ENCODE results near the gene SAP30L.

The SAP30L gene

GRCh38 chr5:154460172-154460571 lies 14.4 kb downstream of the SAP30L start:
- no peak for DNase-seq (ENCODE audit: insufficient read length, low spot score)
- FAIRE-seq = no peak

- no peak for FAIRE-seq
- no peak for DNase-seq (ENCODE audit: insufficient read length, low spot score)
Observed at GRCh38 chr5:154461531-154461930, 15.7 kb downstream of the SAP30L start.

- no peak for DNase-seq (ENCODE audit: insufficient read length, low spot score)
- FAIRE-seq = no peak
Observed at GRCh38 chr5:154464438-154464837, 18.6 kb downstream of the SAP30L start.

- FAIRE-seq (no peak), DNase-seq (ENCODE audit: insufficient read length, low spot score) (no peak)
Observed at GRCh38 chr5:154465169-154465568, 19.4 kb downstream of the SAP30L start.

GRCh38 chr5:154466147-154466546 lies 20.4 kb downstream of the SAP30L start:
- no peak for DNase-seq (ENCODE audit: insufficient read length, low spot score)

GRCh38 chr5:154466671-154467070 lies 20.9 kb downstream of the SAP30L start:
- DNase-seq (ENCODE audit: insufficient read length, low spot score) (no peak), FAIRE-seq (no peak)

More at GRCh38 chr5:154466147-154466546, 20.4 kb downstream of the SAP30L start:
- no peak for FAIRE-seq

GRCh38 chr5:154467655-154468354 lies 22.0 kb downstream of the SAP30L start:
- peak; percentile 88 for DNase-seq (ENCODE audit: insufficient read length, low spot score)
- FAIRE-seq = peak; percentile 91

GRCh38 chr5:154470137-154470536 lies 24.3 kb downstream of the SAP30L start:
- DNase-seq (ENCODE audit: insufficient read length, low spot score) = no peak
- FAIRE-seq = no peak

GRCh38 chr5:154470947-154471870 lies 25.4 kb downstream of the SAP30L start:
- FAIRE-seq (no peak), DNase-seq (ENCODE audit: insufficient read length, low spot score) (no peak)

GRCh38 chr5:154472871-154473580 lies 27.2 kb downstream of the SAP30L start:
- DNase-seq (ENCODE audit: insufficient read length, low spot score) (no peak), FAIRE-seq (no peak)

- no peak for FAIRE-seq
- DNase-seq (ENCODE audit: insufficient read length, low spot score) = no peak
Observed at GRCh38 chr5:154473581-154474283, 27.9 kb downstream of the SAP30L start.

GRCh38 chr5:154474396-154475334 lies 28.9 kb downstream of the SAP30L start:
- no peak for DNase-seq (ENCODE audit: insufficient read length, low spot score)
- FAIRE-seq = no peak

GRCh38 chr5:154475591-154476353 lies 30.0 kb downstream of the SAP30L start:
- DNase-seq (ENCODE audit: insufficient read length, low spot score) (no peak), FAIRE-seq (no peak)

GRCh38 chr5:154476354-154477205 lies 30.8 kb downstream of the SAP30L start:
- DNase-seq (ENCODE audit: insufficient read length, low spot score) (no peak), FAIRE-seq (no peak)

GRCh38 chr5:154477382-154478223 lies 31.8 kb downstream of the SAP30L start:
- FAIRE-seq = no peak
- DNase-seq (ENCODE audit: insufficient read length, low spot score) = no peak

GRCh38 chr5:154478224-154478565 lies 32.4 kb downstream of the SAP30L start, which contains the start of gene HAND1:
TSS of gene HAND1 (minus strand) at chr5:154478227. CDS start at chr5:154478008, 219 bp downstream.
- DNase-seq (ENCODE audit: insufficient read length, low spot score) (no peak), FAIRE-seq (no peak)

- no peak for DNase-seq (ENCODE audit: insufficient read length, low spot score)
- no peak for FAIRE-seq
Observed at GRCh38 chr5:154478752-154479159, 33.0 kb downstream of the SAP30L start.

Data from GM19239 (cell line).